ENCODE data around the gene PIR.

Gene PIR

GRCh38 chrX:15350329-15350996, 142.7 kb downstream of the PIR start:
- DNase-seq, result no peak

DNA sequence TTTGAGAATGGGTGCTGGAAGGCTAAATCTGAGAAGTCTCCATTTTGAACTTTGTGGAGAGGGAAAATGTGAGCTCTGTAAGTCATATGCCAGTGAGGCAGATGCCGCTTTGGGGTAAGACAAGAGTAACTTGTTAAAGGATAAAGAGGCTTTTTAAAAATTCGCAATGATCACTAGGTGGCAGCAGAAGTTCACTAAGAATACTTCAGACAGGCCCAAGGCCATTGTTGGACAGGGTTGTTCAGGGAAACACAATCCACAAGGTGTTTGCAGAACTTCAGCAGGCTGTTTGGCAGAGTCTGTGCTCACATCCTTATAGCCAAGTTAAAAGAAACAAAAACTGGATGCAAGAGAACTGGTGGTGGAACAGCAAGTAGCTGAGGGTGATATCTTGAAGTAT, 144.1 kb downstream of the PIR start:
- DNase-seq, result peak in 23 of 56 donors; percentile 0 to 25 (median 5)

- DNase-seq, result peak in 1 of 56 donors; percentile 0
Measured at GRCh38 chrX:15345976-15346375, 147.2 kb downstream of the PIR start.

GRCh38 chrX:15344106-15344505, 149.0 kb downstream of the PIR start:
- no peak for DNase-seq

DNA sequence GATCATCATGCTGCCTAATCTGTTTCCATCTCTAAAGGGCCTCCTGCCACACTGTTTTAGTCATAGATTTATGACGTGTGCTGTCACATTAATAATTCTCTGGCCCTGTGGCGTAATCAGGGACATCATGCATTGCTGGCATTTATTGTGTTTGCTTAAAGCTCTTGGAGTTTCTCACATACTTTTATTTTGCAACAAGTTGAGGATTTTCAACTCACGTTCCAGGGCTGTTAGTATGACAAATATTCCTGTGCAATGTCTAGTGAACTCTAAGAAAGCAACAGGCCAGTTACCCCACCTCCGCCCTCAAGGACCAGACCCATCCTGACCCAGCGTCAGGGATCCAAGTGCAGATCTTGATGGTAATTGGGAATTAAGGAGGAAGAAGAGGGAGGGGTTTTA, 150.1 kb downstream of the PIR start:
- DNase-seq, result no peak

GRCh38 chrX:15340867-15341266, 152.3 kb downstream of the PIR start:
- DNase-seq, result no peak

DNA sequence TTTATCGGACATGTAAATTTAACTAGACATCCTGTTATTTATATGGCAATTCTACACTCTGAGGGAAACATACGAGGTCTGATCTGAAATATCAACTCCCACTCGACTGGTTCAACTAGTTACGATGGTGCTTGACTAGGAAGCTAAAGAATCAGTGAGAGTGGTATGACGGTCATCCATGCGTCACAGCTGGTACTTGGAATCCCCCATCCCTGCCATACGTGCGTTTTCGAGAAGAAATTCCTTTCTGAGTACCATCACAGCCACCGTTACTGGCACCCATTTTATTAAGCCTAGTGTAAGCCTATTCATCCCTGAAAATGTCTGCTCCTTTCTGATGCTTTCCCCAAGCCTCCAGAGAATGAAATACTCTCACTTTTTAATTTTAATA, 157.1 kb downstream of the PIR start:
- DNase-seq, result peak in 6 of 56 donors; percentile 0 to 23 (median 4)

GRCh38 chrX:15335135-15336022, 157.8 kb downstream of the PIR start, which contains the start of gene PIGA:
PIGA (minus strand) TSS chrX:15335523; CDS start chrX:15331930, 3,593 bp downstream.
- peak; percentile 41 to 96 (median 90) for DNase-seq

Measured in nucleus accumbens (tissue), 56 donors.